Pulmonary artery endothelial cell (primary cell): ENCODE data around the gene EEFSEC. TPM values are rescaled to one million over a fixed set of nuclear protein-coding genes. Genes with fewer than 3 reads are reported as not detected.
A peak's percentile ranks its signal among the peaks of the same experiment; 100 is the strongest.

Experiments used
- DNase-seq: peaks from one replicate; pipeline ENCODE4 v3.0.0-alpha.2; 2011; ENCODE audit warnings: low read depth, low spot score
- total RNA-seq: library from RNA; depleted of rRNA; stranded (reverse); fragments of >200 nt; gene quantifications from 2 replicates; pipeline ENCODE4 v1.2.3, GENCODE V29; 2014

EEFSEC gene
- total RNA-seq, 1 donor from 2014 or later: 4.5 TPM

DNA sequence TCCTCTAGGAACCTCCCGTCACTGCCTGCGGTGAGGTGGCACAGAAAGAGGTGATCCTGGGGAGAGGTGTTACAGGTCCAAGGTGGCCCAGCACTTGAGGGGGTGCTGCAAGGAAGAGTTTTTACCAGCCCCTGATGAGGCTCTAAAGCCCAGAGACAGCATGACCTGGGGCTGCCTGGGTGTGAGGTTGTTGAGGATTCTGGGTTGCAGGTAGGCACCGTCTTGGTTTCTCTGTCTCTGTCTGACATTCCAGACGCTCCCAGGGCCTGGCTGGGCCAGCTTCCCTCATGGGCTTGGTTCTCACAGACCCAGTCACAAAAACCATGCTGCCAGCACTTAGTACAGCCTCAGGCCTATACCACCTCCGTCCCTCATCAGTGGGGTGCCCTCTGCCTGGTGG, 282.3 kb downstream of the EEFSEC start:
- DNase-seq: no peak

- no peak for DNase-seq
These were observed 282.9 kb downstream of the EEFSEC start for GRCh38 chr3:128436214-128436613.

DNA sequence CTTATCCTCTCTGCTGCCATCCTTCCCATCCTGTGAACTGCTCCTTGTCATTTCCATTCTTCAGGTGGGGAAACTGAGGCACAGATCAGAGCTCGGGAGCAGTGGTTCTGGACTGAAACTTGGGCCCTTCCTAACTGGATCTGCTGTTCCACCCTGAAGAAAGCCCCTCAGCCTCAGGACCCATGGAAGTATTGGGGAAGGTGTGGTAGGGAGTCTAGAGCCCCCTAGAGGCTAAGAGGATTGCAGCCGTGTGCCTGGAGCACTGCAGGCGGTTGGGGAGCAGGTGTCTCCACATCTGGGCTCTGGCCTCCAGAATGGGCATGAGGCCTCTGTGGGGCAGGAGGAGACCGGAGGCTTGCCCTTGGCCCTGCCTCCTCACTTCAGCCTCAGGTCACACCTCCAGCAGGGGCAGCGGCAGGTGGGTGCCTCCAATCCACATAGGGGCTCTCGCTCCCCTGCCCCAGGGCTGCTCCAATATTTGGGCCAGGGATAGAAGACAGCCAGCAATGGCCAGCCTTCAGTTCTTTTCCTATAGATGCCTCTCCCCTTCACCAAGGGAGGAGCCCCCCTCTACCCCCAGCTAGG, 285.3 kb downstream of the EEFSEC start:
- DNase-seq: no peak

- DNase-seq: no peak
These were observed 285.9 kb downstream of the EEFSEC start for GRCh38 chr3:128439226-128439625.

- no peak for DNase-seq
These were observed 288.8 kb downstream of the EEFSEC start for GRCh38 chr3:128442070-128442469.

- DNase-seq: no peak
These were observed 289.7 kb downstream of the EEFSEC start for GRCh38 chr3:128442949-128443348.

- DNase-seq: no peak
These were observed 290.5 kb downstream of the EEFSEC start for GRCh38 chr3:128443771-128444170.

DNA sequence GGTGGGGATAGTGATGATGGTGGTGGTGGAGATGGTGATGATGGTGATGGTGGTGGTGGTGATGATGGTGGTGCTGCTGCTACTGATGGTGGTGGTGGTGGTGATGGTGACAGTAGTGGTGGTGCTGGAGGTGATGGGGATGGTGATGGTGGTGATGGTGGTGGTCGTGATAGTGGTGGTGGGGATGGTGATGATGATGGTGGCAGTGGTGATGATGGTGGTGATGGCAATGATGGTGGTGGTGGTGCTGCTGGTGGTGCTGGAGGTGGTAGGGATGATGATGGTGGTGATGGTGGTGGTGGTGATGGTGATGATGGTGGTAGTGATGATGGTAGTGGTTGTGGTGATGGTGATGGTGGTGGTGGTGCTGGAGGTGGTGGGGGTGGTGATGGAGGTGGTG, 292.1 kb downstream of the EEFSEC start:
- no peak for DNase-seq

DNA sequence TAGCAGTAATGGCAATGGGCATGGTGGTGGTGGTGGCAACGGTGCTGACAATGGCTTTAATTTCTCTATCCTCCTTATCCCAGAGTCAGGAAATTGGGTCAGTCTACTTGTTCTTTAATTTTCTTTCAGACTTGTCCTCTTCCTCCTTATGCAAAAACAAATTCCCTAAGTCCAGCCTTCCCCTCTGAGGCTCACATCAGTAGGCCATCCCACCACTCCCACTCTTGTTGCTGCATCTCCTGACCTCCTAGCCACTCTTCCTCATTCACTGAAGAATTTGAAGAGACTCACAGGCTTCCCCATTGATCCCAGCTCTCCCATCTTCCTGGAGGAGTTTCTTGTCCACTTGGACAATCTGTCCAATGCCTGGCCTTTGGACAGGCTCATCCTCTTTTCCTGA, 293.5 kb downstream of the EEFSEC start:
- DNase-seq: no peak

GRCh38 chr3:128447561-128448013, 294.3 kb downstream of the EEFSEC start:
- no peak for DNase-seq

DNA sequence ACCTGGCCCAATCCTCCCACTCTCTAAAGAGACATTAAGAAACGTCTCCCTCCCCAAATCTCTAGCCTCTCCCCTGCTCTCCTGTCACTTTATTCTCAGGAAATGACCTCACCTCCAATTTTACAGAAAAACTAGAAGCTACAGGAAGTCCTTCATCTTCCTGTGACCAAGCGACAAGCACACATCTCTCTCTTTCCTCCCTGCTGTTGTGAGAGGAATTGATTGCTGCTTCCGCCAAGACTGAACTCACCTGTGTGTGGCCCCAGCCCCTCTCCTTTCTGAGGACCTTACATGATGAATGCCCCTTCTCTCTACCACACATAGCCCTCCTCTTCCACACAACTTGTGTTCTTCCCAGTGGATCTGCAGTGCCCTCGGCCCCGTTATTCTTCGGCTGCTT, 295.2 kb downstream of the EEFSEC start:
- no peak for DNase-seq

- peak; percentile 15 for DNase-seq
These were observed 295.9 kb downstream of the EEFSEC start for GRCh38 chr3:128449111-128449638.

- DNase-seq: no peak
These were observed 298.8 kb downstream of the EEFSEC start for GRCh38 chr3:128452120-128452519.

DNA sequence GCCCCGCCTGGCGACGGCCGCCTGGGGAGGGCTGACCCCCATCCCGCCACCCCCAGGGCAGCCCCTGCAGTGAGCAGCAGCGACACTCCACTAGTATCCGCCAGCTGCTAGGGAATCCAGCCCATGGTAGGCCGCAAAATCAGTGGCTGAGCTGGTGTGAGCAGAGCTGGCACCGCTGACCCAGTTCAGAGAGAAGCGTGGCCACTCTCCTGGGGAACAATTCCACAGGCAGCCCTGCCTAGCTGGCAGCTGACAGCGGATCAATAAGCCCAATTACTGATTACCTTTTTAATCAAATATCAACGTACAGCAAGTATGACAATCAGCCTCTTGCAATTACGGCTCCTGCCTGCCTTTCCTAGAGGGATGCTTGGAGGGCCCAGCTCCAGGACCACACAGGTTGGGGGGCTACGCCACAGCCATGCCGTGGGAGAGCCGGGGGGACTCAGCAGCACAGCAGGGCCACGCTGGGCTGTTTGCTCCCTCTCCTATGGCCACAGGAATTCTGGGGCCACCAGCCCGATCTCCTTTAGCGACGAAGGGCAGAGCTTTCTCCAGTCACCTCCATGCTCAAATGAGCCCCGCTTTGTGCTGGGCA, 299.5 kb downstream of the EEFSEC start:
- DNase-seq: no peak

- no peak for DNase-seq
These were observed 300.4 kb downstream of the EEFSEC start for GRCh38 chr3:128453501-128454309.

- DNase-seq: no peak
These were observed 301.0 kb downstream of the EEFSEC start for GRCh38 chr3:128454310-128454618.

DNA sequence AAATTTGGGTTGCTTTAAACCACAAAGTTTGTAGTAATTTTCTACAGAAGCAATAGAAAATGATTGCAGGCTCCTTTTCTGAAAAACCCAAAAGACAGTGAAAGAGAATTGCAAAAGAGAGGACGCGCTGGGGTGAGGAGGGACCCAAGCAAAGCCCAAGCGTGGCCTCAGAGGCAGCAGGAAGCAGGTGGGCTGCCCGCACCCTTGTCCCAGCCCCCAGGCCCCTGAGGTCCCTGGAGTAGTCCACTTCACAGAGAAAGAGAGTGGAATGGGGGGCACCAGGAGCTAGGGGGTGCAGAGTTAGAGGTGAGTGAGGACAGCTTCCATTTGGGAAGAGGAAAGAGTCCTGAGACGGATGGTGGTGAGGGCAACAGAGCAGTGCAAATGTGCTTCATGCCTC, 301.8 kb downstream of the EEFSEC start:
- no peak for DNase-seq

- no peak for DNase-seq
These were observed 302.8 kb downstream of the EEFSEC start for GRCh38 chr3:128455786-128456748.

DNA sequence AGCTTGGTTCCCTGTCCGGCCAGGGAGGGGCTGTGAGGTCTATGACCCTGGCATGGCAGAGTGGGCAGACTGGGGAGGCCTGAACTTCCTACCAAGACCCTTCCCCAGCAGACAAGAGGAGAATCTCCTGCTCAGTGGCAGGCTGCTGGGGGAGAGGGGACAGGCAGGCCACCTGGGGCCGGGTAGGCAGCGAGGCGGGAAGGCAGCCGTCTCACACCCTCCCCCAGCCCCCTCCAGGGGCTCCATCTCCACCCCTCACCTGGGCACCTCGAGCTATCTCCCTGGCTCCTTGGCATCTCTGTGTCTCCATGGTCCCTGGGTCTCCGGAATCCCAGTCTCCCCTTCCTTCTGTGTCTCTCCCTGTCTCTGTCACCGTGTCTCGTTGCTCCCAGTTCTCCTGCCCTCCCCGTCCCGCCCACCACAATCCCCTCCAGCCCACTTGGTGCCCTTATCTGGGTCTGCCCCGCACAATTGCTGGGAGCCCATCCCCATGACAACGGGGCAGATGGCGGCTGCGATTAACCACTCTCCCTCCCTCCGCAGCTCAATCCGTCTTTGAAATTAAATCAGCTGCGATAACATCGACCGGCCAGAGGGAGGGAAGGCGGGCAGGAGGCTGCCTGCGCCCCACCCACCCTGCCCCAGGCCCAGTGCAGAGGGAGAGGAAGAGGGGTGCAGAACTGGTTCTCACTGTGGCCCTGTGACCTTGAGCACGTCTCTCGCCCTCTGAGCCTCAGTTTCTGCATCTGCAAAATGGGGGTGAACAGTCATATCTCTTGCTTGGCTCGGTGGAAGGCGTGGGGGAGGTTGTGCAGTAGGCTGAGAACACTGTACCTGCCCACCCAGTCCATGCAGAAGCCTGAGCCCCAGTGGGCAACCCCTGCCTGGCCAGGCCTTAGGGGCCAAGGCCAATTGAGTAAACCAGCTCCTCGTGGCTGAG, 303.8 kb downstream of the EEFSEC start:
- DNase-seq: no peak

- DNase-seq: no peak
These were observed 304.7 kb downstream of the EEFSEC start for GRCh38 chr3:128457937-128458336.
